Fibroblast of mammary gland (primary cell): ENCODE data around the gene CREB5.

Source experiments
- DNase-seq: peaks from one replicate; pipeline ENCODE4 v3.0.0-alpha.2; 2010; ENCODE audit warnings: low read depth
- H3K4me3 ChIP-seq: 2 replicates; pipeline ENCODE4 v1.5.1; 2011; ENCODE audit warnings: low read depth, mild to moderate bottlenecking, low read length, moderate library complexity; ENCODE audit not compliant: control insufficient read depth
- TF ChIP-seq, protein P1 (sequence below): conservative IDR thresholded peaks from 2 replicates; pipeline ENCODE4 v1.5.1; 2011; ENCODE audit warnings: low read depth, low read length, inconsistent platforms; ENCODE audit not compliant: control insufficient read depth, insufficient read depth

Gene CREB5

DNA sequence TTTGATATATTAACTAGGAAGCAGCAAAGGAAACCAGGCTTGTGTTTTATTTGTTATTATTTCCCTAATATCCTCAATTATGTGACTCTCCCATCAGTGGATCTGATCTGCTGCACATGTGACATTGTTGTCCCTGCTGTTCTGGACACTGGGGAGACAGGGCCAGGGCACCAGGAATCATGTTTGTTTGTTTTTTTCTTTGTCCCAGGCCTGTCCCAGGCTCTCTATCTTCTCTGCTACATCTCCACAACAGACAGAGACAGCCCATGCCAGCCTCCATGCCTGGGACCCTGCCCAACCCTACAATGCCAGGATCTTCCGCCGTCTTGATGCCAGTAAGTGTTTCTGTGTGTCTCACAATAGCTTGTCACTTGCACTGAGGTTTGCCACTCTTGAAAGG, 306.2 kb downstream of the CREB5 start:
- TF ChIP-seq, protein P1, sequence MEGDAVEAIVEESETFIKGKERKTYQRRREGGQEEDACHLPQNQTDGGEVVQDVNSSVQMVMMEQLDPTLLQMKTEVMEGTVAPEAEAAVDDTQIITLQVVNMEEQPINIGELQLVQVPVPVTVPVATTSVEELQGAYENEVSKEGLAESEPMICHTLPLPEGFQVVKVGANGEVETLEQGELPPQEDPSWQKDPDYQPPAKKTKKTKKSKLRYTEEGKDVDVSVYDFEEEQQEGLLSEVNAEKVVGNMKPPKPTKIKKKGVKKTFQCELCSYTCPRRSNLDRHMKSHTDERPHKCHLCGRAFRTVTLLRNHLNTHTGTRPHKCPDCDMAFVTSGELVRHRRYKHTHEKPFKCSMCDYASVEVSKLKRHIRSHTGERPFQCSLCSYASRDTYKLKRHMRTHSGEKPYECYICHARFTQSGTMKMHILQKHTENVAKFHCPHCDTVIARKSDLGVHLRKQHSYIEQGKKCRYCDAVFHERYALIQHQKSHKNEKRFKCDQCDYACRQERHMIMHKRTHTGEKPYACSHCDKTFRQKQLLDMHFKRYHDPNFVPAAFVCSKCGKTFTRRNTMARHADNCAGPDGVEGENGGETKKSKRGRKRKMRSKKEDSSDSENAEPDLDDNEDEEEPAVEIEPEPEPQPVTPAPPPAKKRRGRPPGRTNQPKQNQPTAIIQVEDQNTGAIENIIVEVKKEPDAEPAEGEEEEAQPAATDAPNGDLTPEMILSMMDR = no peak
- no peak overlapping the region for H3K4me3 ChIP-seq
- DNase-seq = no peak

DNA sequence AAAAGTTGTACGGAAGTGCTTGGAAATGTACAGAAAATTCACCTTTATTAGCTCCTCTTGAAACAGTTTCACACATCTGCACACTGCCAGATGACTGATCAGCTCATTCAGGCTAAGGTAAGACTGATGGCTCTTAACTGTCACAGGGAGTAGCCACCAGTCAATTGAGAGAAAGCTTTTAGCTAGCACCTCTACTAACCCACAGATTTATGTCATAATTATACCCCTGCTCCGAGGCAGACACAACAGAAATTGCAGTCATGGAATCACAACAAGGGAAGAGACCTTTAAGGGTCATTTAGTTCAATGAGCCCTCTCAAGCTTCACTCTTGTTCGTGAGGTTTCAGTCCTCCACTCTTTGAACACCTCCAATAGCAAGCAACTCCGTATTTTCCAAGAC, 310.4 kb downstream of the CREB5 start:
- TF ChIP-seq, protein P1 = no peak
- H3K4me3 ChIP-seq = no peak overlapping the region
- no peak for DNase-seq

DNA sequence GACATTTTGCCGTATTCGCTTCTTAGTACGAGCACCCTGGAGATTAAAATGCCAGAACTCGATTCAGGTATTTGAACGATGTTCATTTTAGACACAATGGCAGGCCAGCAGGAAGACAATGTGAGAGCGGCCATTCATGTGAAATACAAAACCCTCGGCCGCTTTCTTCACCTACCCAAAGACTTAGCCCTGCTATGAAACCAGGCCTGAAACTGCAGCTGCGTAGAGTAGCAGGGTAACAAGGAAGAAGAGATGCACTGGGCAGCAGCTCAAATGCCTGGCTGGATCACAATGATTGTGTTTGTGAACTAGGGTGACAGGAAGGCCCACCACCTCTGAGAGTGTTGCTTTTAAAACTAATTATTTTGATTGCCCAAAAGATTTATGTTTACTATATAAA, 311.0 kb downstream of the CREB5 start:
- no peak for DNase-seq
- H3K4me3 ChIP-seq = no peak overlapping the region
- TF ChIP-seq, protein P1 = no peak

DNA sequence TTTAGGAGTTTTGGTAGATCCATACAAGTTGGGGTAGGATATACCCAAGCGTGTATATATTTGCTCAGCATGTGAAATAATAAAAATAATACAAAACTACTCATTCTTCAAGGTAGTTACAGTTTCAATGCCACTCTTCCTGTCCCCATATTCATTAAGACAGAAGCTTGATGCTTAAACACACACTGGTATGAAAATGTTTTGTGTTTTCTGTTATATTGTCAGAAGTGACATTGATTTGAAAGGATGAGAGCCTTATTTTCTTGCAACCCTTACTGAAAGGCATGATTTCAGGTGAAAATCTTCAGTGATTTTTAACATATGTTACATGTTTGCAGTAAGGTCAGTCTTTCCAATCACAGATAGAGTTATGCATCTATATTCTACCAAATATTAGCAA, 312.2 kb downstream of the CREB5 start:
- no peak overlapping the region for H3K4me3 ChIP-seq
- TF ChIP-seq, protein P1 = no peak
- no peak for DNase-seq

DNA sequence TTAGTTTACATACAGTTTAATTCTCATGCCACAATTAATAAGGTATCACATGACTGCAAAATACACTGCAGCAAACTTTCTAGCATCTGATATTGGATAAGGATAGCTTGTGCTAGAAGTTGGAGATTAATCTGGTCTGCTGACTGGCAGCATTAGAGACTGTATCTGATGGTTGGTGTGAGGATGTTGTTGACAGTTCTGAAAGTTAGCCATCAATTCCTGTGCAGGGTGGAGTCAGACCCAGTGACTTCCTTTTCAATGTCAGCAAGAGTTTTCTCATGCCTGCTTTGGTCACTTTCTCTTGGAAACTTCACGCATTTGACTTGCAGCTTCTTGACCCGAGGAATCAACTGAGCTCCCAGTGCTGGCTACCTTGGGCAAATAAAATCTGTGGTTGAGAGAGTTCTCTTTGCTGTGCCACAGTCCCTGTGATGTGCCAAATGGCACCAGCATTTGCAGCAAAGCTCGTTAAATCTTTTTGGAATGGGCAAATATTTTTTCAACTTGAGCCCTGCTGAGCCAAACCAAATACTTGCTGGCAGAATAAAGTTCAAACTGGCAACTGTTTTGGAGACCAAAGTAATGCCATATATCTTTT, 312.8 kb downstream of the CREB5 start:
- DNase-seq = no peak
- H3K4me3 ChIP-seq = no peak overlapping the region
- TF ChIP-seq, protein P1 = no peak

DNA sequence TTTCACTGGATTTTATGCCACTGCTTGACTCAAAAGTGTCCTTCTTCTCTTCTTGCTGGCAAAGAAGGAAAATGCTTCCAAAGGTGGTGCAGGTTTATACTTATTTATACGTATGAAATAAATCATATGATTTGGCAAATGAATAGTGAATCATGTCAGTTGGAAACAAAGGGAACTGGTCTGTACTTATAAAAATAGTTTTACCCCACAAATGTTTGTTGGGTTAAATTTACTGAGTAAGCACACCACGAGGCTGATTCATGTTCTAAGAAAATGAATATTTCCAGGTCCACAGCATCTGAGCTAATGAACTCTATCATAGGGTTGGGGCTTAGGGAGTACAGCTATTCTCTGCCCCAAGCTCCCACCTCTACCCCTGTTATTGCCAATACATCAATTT, 313.6 kb downstream of the CREB5 start:
- DNase-seq = peak; percentile 59
- TF ChIP-seq, protein P1 = no peak
- no peak overlapping the region for H3K4me3 ChIP-seq

DNA sequence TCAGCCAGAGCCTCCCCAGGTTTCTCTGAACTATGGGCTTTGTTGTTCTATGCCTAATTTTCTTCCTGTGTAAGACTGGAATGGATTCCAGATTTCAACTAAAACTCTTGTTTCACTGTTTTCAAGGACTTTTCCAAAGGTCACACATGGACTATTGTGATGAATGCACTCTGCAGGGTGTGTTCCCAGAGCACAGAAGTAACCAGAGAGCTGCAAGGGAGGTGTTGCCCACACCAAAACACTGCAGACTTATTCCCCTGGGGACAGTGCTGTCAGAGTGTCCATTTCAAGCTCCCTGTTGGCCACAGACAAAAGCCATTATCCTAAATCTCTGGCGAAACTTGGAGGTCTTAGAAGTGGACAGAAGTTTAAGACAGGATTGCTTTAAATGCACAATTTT, 314.2 kb downstream of the CREB5 start:
- no peak for DNase-seq
- TF ChIP-seq, protein P1 = no peak
- no peak overlapping the region for H3K4me3 ChIP-seq
